ENCODE results near the gene PSKH1. TPM values are rescaled to one million over a fixed set of nuclear protein-coding genes. Genes with fewer than 3 reads are reported as not detected.

PSKH1 gene
- total and polyA plus RNA-seq, 9 of the 15 experiments (the other 6 are each of a cell fraction or from before 2014, with no cell fraction given) = 0.96 to 20.9 (median 9.4) TPM

DNA sequence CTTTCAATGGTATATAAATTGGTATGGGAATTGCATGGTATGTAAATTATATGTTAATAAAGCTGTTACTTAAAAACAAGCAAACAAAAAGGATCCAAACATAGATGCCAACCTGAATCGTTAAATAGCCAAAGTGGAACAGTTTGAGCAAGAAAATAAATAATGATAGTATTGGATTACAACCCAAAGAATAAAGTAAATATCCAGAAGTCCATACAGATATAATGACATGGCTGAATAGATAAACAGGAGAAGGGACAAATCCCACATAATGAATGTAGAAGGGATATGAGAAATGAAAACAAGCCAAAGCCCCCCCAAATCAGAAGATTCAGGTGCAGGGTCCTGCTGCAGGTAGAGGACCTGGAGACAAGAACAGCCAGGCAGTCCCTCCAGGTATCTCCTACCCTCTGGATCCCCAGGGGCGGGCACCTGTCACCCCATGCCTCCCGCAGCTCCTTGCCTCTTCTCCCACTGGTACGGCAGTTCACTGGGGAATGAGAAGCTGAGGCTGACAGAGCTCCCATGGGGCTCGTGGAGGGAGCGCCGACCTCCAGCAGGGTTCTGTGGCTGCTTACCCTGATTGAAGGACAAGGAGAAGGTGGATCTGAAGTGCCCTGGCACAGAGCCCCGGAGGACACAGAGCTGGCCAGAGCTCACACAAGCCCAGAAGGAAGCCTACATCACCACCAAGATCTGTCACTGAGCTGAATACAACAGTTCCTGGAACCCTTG, 60.8 kb downstream of the PSKH1 start:
- Histone ChIP-seq H2AFZ (ENCODE audit: low read depth, low read length) (no peak overlapping the region), H3K4me1 (replicated peaks in 1 of 2; ENCODE audit: control insufficient read depth in 2 of 2, insufficient read depth in 2 of 2, low read length in 2 of 2) (peaks cover 0 to 7% of the 10 kb centered on the region in 2 experiments; a peak in 1 of 5 replicates), H4K20me1 (replicated peaks; ENCODE audit: control insufficient read depth, insufficient read depth, low read length) (peaks cover 4% of the 10 kb centered on the region; the same call in 1 of the 2 replicates), H3K79me2 (ENCODE audit: control insufficient read depth, insufficient read depth, low read length) (no peaks in the 10 kb centered on the region), H3K27me3 (ENCODE audit: control insufficient read depth in 2 of 2, insufficient read depth in 2 of 2, low read length in 2 of 2) (no peaks in the 10 kb centered on the region), H3K9ac (ENCODE audit: insufficient read depth in 1 of 2, low read depth in 2 of 2, low read length in 2 of 2) (no peak overlapping the region), H3K36me3 (ENCODE audit: control insufficient read depth, insufficient read depth, low read length) (peaks cover 69% of the 10 kb centered on the region; the same call in 2 of the 3 replicates), H3K4me2 (ENCODE audit: insufficient read depth, low read length) (no peak overlapping the region), H3K27ac (ENCODE audit: extremely low read depth, low read depth, low read length) (no peak overlapping the region), H3K4me3 (no peak overlapping the region), H3K9me3 (replicated peaks; ENCODE audit: control insufficient read depth, insufficient read depth, low read depth, low read length) (no peaks in the 10 kb centered on the region), H3K9me1 (ENCODE audit: control insufficient read depth, insufficient read depth, low read length) (no peaks in the 10 kb centered on the region)
- ChIA-PET POLR2A (interaction anchor here (0.5 to 1.0 kb wide), 5 partner anchors 9 to 139 kb away, joined by 3 to 4 read pairs (median 3); no protein-coding TSS in a partner anchor), CTCF (ENCODE audit: low intra/inter-chr PET ratio) (no interaction called here)
- DNase-seq (ENCODE audit: extremely low read depth in 1 of 4, low spot score in 3 of 4) = no peak
- no peak for ATAC-seq
- in situ Hi-C loops (cut with MboI) (no loop called here), intact Hi-C loops (cut with micrococcal nuclease) (no loop called here)
- no peak for FAIRE-seq
- WGBS (ENCODE audit: insufficient coverage, low coverage, missing lambda C conversion rate) = 92% methylated on average over 8 of the region's 8 CpGs
- no TSS peak for BruUV-seq (replicated peaks)
- TF ChIP-seq, protein P1, sequence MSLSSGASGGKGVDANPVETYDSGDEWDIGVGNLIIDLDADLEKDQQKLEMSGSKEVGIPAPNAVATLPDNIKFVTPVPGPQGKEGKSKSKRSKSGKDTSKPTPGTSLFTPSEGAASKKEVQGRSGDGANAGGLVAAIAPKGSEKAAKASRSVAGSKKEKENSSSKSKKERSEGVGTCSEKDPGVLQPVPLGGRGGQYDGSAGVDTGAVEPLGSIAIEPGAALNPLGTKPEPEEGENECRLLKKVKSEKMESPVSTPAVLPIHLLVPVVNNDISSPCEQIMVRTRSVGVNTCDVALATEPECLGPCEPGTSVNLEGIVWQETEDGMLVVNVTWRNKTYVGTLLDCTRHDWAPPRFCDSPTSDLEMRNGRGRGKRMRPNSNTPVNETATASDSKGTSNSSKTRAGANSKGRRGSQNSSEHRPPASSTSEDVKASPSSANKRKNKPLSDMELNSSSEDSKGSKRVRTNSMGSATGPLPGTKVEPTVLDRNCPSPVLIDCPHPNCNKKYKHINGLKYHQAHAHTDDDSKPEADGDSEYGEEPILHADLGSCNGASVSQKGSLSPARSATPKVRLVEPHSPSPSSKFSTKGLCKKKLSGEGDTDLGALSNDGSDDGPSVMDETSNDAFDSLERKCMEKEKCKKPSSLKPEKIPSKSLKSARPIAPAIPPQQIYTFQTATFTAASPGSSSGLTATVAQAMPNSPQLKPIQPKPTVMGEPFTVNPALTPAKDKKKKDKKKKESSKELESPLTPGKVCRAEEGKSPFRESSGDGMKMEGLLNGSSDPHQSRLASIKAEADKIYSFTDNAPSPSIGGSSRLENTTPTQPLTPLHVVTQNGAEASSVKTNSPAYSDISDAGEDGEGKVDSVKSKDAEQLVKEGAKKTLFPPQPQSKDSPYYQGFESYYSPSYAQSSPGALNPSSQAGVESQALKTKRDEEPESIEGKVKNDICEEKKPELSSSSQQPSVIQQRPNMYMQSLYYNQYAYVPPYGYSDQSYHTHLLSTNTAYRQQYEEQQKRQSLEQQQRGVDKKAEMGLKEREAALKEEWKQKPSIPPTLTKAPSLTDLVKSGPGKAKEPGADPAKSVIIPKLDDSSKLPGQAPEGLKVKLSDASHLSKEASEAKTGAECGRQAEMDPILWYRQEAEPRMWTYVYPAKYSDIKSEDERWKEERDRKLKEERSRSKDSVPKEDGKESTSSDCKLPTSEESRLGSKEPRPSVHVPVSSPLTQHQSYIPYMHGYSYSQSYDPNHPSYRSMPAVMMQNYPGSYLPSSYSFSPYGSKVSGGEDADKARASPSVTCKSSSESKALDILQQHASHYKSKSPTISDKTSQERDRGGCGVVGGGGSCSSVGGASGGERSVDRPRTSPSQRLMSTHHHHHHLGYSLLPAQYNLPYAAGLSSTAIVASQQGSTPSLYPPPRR (CRISPR knock-in tag; IDR thresholded peaks at IDR 0.05; ENCODE audit: borderline replicate concordance) = no peak
- TF ChIP-seq POLR3A (IDR thresholded peaks at IDR 0.05; ENCODE audit: borderline replicate concordance, extremely low read depth, insufficient read depth, insufficient read length) = no peak
- TF ChIP-seq, protein P2, sequence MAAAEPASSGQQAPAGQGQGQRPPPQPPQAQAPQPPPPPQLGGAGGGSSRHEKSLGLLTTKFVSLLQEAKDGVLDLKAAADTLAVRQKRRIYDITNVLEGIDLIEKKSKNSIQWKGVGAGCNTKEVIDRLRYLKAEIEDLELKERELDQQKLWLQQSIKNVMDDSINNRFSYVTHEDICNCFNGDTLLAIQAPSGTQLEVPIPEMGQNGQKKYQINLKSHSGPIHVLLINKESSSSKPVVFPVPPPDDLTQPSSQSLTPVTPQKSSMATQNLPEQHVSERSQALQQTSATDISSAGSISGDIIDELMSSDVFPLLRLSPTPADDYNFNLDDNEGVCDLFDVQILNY (CRISPR knock-in tag; IDR thresholded peaks at IDR 0.05) = no peak
- TF ChIP-seq SREBF1 (IDR thresholded peaks at IDR 0.05; ENCODE audit: borderline replicate concordance, low read depth, low read length) = no peak
- TF ChIP-seq, protein P3, sequence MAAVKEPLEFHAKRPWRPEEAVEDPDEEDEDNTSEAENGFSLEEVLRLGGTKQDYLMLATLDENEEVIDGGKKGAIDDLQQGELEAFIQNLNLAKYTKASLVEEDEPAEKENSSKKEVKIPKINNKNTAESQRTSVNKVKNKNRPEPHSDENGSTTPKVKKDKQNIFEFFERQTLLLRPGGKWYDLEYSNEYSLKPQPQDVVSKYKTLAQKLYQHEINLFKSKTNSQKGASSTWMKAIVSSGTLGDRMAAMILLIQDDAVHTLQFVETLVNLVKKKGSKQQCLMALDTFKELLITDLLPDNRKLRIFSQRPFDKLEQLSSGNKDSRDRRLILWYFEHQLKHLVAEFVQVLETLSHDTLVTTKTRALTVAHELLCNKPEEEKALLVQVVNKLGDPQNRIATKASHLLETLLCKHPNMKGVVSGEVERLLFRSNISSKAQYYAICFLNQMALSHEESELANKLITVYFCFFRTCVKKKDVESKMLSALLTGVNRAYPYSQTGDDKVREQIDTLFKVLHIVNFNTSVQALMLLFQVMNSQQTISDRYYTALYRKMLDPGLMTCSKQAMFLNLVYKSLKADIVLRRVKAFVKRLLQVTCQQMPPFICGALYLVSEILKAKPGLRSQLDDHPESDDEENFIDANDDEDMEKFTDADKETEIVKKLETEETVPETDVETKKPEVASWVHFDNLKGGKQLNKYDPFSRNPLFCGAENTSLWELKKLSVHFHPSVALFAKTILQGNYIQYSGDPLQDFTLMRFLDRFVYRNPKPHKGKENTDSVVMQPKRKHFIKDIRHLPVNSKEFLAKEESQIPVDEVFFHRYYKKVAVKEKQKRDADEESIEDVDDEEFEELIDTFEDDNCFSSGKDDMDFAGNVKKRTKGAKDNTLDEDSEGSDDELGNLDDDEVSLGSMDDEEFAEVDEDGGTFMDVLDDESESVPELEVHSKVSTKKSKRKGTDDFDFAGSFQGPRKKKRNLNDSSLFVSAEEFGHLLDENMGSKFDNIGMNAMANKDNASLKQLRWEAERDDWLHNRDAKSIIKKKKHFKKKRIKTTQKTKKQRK (IDR thresholded peaks at IDR 0.05; ENCODE audit: borderline replicate concordance, low read depth, low read length) = no peak
- no peak for TF ChIP-seq ZNF253 (CRISPR knock-in tag; conservative IDR thresholded peaks at IDR 0.05)
- no peak for TF ChIP-seq HDAC3 (IDR thresholded peaks at IDR 0.05; ENCODE audit: borderline replicate concordance, partially characterized antibody)
- no peak for TF ChIP-seq DNMT1 (IDR thresholded peaks at IDR 0.05)
- no peak for TF ChIP-seq MEIS2 (IDR thresholded peaks at IDR 0.05; ENCODE audit: partially characterized antibody)
- TF ChIP-seq, protein P4, sequence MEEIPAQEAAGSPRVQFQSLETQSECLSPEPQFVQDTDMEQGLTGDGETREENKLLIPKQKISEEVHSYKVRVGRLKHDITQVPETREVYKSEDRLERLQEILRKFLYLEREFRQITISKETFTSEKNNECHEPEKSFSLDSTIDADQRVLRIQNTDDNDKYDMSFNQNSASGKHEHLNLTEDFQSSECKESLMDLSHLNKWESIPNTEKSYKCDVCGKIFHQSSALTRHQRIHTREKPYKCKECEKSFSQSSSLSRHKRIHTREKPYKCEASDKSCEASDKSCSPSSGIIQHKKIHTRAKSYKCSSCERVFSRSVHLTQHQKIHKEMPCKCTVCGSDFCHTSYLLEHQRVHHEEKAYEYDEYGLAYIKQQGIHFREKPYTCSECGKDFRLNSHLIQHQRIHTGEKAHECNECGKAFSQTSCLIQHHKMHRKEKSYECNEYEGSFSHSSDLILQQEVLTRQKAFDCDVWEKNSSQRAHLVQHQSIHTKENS (CRISPR knock-in tag; IDR thresholded peaks at IDR 0.05) = no peak
